ENCODE measurements around the gene SLC25A29.

DNA sequence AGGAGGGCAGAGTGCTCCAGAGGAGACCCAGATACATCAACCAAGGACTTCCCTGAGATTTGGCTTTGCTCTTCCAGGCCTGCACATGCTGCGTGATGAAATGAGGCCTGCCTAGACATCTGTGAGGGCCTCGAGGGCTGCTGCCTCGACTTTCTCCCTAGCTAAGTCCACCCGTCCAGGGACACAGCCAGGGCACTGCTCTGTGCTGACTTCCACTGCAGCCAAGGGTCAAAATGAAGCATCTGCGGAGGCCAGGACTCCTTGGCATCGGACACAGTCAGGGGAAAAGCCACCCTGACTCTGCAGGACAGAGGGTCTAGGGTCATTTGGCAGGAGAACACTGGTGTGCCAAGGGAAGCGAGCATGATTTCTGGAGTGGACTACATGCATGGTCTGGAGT is 27.6 kb upstream of the SLC25A29 start:
- TF ChIP-seq, protein P1, sequence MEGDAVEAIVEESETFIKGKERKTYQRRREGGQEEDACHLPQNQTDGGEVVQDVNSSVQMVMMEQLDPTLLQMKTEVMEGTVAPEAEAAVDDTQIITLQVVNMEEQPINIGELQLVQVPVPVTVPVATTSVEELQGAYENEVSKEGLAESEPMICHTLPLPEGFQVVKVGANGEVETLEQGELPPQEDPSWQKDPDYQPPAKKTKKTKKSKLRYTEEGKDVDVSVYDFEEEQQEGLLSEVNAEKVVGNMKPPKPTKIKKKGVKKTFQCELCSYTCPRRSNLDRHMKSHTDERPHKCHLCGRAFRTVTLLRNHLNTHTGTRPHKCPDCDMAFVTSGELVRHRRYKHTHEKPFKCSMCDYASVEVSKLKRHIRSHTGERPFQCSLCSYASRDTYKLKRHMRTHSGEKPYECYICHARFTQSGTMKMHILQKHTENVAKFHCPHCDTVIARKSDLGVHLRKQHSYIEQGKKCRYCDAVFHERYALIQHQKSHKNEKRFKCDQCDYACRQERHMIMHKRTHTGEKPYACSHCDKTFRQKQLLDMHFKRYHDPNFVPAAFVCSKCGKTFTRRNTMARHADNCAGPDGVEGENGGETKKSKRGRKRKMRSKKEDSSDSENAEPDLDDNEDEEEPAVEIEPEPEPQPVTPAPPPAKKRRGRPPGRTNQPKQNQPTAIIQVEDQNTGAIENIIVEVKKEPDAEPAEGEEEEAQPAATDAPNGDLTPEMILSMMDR (conservative IDR thresholded peaks at IDR 0.05 in 1 of 2, IDR thresholded peaks at IDR 0.05 in 1 of 2; ENCODE audit: extremely low read depth in 1 of 2, insufficient read depth in 1 of 2, low read depth in 1 of 2, low read length in 2 of 2), result no peak
- TF ChIP-seq EZH2 (IDR thresholded peaks at IDR 0.05; ENCODE audit: borderline replicate concordance, low read length), result no peak
